ENCODE measurements around the gene TOMM70. TPM values are rescaled to one million over a fixed set of nuclear protein-coding genes. Genes with fewer than 3 reads are reported as not detected.
"Not testable (repeated sequence)": the region's sequence is repeated elsewhere in the genome, so short reads cannot be mapped to it uniquely, and the experiment has no call there.

The TOMM70 gene
- polyA plus RNA-seq, 3 donors = 4.9 to 6.3 (median 6.3) TPM

DNA sequence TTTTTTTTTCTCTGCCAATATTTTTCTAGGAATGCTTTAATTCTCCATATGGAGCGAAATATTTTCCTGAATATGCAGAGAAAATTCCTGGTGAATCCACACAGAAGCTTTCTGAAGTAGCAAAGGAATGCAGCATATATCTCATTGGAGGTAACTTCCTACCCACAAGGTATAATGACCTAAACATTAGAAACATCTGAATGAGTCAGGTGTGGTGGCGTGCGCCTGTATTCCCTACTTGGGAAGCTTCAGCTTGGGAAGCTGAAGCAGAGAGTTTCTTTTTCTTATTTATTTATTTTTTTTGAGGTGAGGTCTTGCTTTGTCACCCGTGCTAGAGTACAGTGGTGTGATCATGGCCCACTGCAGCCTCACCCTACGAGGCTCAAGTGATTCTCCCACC is 61.1 kb downstream of the TOMM70 start:
- H3K79me2 ChIP-seq (ENCODE audit: insufficient read depth, low read length) = no peaks in the 10 kb centered on the region
- intact Hi-C loops (cut with micrococcal nuclease) = no loop called here

GRCh38 chr3:100338911-100339310 is 62.0 kb downstream of the TOMM70 start:
- intact Hi-C loops (cut with micrococcal nuclease) = no loop called here
- Histone ChIP-seq H3K9ac (ENCODE audit: insufficient read depth, low read length, poor library complexity, severe bottlenecking) (no peak overlapping the region), H4K20me1 (ENCODE audit: insufficient read depth, low read length) (no peaks in the 10 kb centered on the region), H3K4me1 (ENCODE audit: control insufficient read depth in 1 of 2, insufficient read depth in 2 of 2, low read length in 2 of 2) (peaks cover 12 to 16% of the 10 kb centered on the region in 2 donors), H3K4me3 (replicated peaks in 1 of 3; ENCODE audit: low read depth in 2 of 3, low read length in 3 of 3) (no peak overlapping the region), H3K36me3 (replicated peaks in 1 of 2; ENCODE audit: control insufficient read depth in 1 of 2, insufficient read depth in 2 of 2, low read length in 2 of 2) (peaks cover 23 to 50% of the 10 kb centered on the region in 2 donors), H2AFZ (ENCODE audit: insufficient read depth, low read depth, low read length, poor library complexity, severe bottlenecking) (no peak overlapping the region), H3K79me2 (ENCODE audit: insufficient read depth, low read length) (no peaks in the 10 kb centered on the region), H3K27ac (ENCODE audit: low read depth in 1 of 2, low read length in 2 of 2) (no peak overlapping the region), H3K27me3 (ENCODE audit: control insufficient read depth in 2 of 2, insufficient read depth in 2 of 2, low read length in 2 of 2) (no peaks in the 10 kb centered on the region), H3K4me2 (replicated peaks; ENCODE audit: extremely low read depth, low read length, poor library complexity, severe bottlenecking) (no peak overlapping the region), H3K9me3 (replicated peaks in 1 of 2; ENCODE audit: control insufficient read depth in 1 of 2, insufficient read depth in 1 of 2, low read length in 2 of 2) (no peaks in the 10 kb centered on the region)
- 97% methylated on average over 10 of the region's 10 CpGs for WGBS (ENCODE audit: insufficient coverage)
- Mint-ChIP-seq H3K36me3 (peaks cover 25 to 44% of the 10 kb centered on the region in 2 donors), H3K27me3 (ENCODE audit: low read depth in 3 of 3) (peaks cover 0 to under 1% (median 0%) of the 10 kb centered on the region in 3 donors), H3K4me1 (peaks cover 16% of the 10 kb centered on the region), H3K9me3 (peaks cover 0 to 2% (median 0%) of the 10 kb centered on the region in 7 donors), H3K27ac (peak overlapping the region in 1 of 7 donors; percentile 21), H3K4me3 (no peak overlapping the region)
- TF ChIP-seq CTCF (IDR thresholded peaks at IDR 0.05) = no peak
- no peak for DNase-seq

More for the DNA sequence above, 61.1 kb downstream of the TOMM70 start:
- H3K27me3 ChIP-seq (ENCODE audit: control insufficient read depth in 2 of 2, insufficient read depth in 2 of 2, low read length in 2 of 2) = no peaks in the 10 kb centered on the region
- no peak overlapping the region for H2AFZ ChIP-seq (ENCODE audit: insufficient read depth, low read depth, low read length, poor library complexity, severe bottlenecking)
- no peak for DNase-seq
- peaks cover 26 to 58% of the 10 kb centered on the region in 2 donors for H3K36me3 ChIP-seq (replicated peaks in 1 of 2; ENCODE audit: control insufficient read depth in 1 of 2, insufficient read depth in 2 of 2, low read length in 2 of 2)
- H3K27me3 Mint-ChIP-seq (ENCODE audit: low read depth in 3 of 3) = no peaks in the 10 kb centered on the region
- H3K9me3 ChIP-seq (replicated peaks in 1 of 2; ENCODE audit: control insufficient read depth in 1 of 2, insufficient read depth in 1 of 2, low read length in 2 of 2) = no peaks in the 10 kb centered on the region
- peaks cover 32 to 52% of the 10 kb centered on the region in 2 donors for H3K36me3 Mint-ChIP-seq
- no peak overlapping the region for H3K27ac ChIP-seq (ENCODE audit: low read depth in 1 of 2, low read length in 2 of 2)
- WGBS (ENCODE audit: insufficient coverage) = 100% methylated on average over 1 of the region's 5 CpGs
- peaks cover 11% of the 10 kb centered on the region for H3K4me1 Mint-ChIP-seq
- H3K9me3 Mint-ChIP-seq = peaks cover 0 to 2% (median 0%) of the 10 kb centered on the region in 7 donors
- H3K4me2 ChIP-seq (replicated peaks; ENCODE audit: extremely low read depth, low read length, poor library complexity, severe bottlenecking) = no peak overlapping the region
- peaks cover 7 to 10% of the 10 kb centered on the region in 2 donors for H3K4me1 ChIP-seq (ENCODE audit: control insufficient read depth in 1 of 2, insufficient read depth in 2 of 2, low read length in 2 of 2)
- H3K9ac ChIP-seq (ENCODE audit: insufficient read depth, low read length, poor library complexity, severe bottlenecking) = no peak overlapping the region
- H4K20me1 ChIP-seq (ENCODE audit: insufficient read depth, low read length) = no peaks in the 10 kb centered on the region
- H3K4me3 ChIP-seq (replicated peaks in 1 of 3; ENCODE audit: low read depth in 2 of 3, low read length in 3 of 3) = no peak overlapping the region
- no peak overlapping the region for H3K4me3 Mint-ChIP-seq
- no peak for TF ChIP-seq CTCF (IDR thresholded peaks at IDR 0.05)
- H3K27ac Mint-ChIP-seq = no peak overlapping the region

DNA sequence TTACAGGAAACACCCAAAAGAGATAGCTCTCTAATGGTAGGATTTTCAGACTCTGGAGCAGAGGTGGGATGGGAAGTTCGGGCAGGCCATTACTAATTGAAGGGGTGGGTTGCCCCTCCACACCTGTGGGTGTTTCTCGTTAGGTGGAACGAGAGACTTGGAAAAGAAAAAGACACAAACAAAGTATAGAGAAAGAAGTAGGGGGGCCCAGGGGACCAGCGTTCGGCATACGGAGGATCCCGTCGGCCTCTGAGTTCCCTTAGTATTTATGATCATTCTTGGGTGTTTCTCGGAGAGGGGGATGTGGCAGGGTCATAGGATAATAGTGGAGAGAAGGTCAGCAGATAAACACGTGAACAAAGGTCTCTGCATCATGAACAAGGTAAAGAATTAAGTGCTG is 64.7 kb downstream of the TOMM70 start:
- DNase-seq; H3K27me3 ChIP-seq (ENCODE audit: control insufficient read depth in 2 of 2, insufficient read depth in 2 of 2, low read length in 2 of 2); H3K9me3 Mint-ChIP-seq; H3K9ac ChIP-seq (ENCODE audit: insufficient read depth, low read length, poor library complexity, severe bottlenecking); H2AFZ ChIP-seq (ENCODE audit: insufficient read depth, low read depth, low read length, poor library complexity, severe bottlenecking); H3K4me3 ChIP-seq (replicated peaks in 1 of 3; ENCODE audit: low read depth in 2 of 3, low read length in 3 of 3); H3K4me3 Mint-ChIP-seq; H3K79me2 ChIP-seq (ENCODE audit: insufficient read depth, low read length); H3K4me2 ChIP-seq (replicated peaks; ENCODE audit: extremely low read depth, low read length, poor library complexity, severe bottlenecking); H3K27me3 Mint-ChIP-seq (ENCODE audit: low read depth in 3 of 3); H3K9me3 ChIP-seq (replicated peaks in 1 of 2; ENCODE audit: control insufficient read depth in 1 of 2, insufficient read depth in 1 of 2, low read length in 2 of 2); H3K27ac ChIP-seq (ENCODE audit: low read depth in 1 of 2, low read length in 2 of 2); intact Hi-C loops (cut with micrococcal nuclease); H4K20me1 ChIP-seq (ENCODE audit: insufficient read depth, low read length): not testable (repeated sequence)
- Histone ChIP-seq H3K36me3 (replicated peaks in 1 of 2; ENCODE audit: control insufficient read depth in 1 of 2, insufficient read depth in 2 of 2, low read length in 2 of 2) (peaks cover 13 to 24% of the 10 kb centered on the region in 2 donors), H3K4me1 (ENCODE audit: control insufficient read depth in 1 of 2, insufficient read depth in 2 of 2, low read length in 2 of 2) (peaks cover 12 to 16% of the 10 kb centered on the region in 2 donors)
- Mint-ChIP-seq H3K4me1 (peaks cover 21% of the 10 kb centered on the region), H3K36me3 (peaks cover 10 to 20% of the 10 kb centered on the region in 2 donors), H3K27ac (peak overlapping the region in 1 of 7 donors; percentile 59)
- WGBS (ENCODE audit: insufficient coverage) = no CpG with 5 or more reads among the region's 10 CpGs
